ENCODE results near the gene INPP5A.
"Not testable (repeated sequence)": the region's sequence is repeated elsewhere in the genome, so short reads cannot be mapped to it uniquely, and the experiment has no call there.

Gene INPP5A

DNA sequence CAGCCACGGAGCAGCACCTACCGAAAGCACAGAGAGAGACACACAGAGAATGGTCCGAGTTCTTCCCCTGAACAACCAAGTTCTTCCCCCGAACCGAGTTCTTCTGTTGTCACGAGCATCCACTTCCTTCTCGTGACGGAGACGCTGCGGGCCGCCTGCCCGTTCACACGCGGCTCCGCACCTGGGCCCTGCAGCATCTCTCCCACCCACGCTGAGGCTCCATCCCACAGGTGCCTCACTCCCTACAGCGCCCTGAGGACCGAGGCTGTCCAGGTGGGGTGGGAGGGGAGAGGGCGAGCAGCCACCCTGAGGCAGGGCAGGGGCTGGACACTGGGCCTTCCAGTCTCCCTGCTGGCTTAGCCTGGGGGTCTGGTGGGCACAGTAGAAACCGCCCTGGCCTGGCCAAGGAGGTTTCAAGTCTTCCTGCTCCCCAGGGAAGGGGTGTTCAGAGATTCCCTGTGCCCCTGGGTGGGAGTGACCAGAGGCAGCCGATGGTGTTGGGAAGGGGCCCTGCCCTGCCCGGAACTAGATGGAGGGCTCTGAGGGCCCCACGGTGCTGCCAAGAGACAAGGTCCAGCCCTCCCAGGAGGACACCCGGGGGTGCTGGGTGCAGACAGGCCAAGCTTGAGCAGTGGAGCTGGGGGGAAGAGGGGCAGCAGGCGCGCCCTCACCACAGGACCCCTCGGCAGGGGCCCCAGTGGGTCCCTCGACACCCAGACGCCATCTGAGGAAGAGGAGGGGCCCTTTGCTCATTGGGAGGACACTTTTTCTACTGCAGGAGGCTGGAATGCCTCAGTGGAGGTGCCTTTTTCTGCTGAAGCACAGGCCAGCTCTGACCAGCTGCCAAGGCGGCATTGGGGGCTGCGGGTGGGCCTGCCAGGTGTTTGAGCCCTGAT is 253.6 kb downstream of the INPP5A start:
- no peak for DNase-seq (ENCODE audit: low read depth in 1 of 2, low spot score in 1 of 2)
- Histone ChIP-seq H3K4me3 (replicated peaks; ENCODE audit: insufficient read depth, low read length) (no peak overlapping the region), H3K27me3 (ENCODE audit: insufficient read depth, poor library complexity, severe bottlenecking) (peaks cover 48% of the 10 kb centered on the region), H3K27ac (replicated peaks) (no peak overlapping the region)
- TF ChIP-seq, protein P1, sequence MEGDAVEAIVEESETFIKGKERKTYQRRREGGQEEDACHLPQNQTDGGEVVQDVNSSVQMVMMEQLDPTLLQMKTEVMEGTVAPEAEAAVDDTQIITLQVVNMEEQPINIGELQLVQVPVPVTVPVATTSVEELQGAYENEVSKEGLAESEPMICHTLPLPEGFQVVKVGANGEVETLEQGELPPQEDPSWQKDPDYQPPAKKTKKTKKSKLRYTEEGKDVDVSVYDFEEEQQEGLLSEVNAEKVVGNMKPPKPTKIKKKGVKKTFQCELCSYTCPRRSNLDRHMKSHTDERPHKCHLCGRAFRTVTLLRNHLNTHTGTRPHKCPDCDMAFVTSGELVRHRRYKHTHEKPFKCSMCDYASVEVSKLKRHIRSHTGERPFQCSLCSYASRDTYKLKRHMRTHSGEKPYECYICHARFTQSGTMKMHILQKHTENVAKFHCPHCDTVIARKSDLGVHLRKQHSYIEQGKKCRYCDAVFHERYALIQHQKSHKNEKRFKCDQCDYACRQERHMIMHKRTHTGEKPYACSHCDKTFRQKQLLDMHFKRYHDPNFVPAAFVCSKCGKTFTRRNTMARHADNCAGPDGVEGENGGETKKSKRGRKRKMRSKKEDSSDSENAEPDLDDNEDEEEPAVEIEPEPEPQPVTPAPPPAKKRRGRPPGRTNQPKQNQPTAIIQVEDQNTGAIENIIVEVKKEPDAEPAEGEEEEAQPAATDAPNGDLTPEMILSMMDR (IDR thresholded peaks at IDR 0.05; ENCODE audit: insufficient read depth, low read length) = no peak

DNA sequence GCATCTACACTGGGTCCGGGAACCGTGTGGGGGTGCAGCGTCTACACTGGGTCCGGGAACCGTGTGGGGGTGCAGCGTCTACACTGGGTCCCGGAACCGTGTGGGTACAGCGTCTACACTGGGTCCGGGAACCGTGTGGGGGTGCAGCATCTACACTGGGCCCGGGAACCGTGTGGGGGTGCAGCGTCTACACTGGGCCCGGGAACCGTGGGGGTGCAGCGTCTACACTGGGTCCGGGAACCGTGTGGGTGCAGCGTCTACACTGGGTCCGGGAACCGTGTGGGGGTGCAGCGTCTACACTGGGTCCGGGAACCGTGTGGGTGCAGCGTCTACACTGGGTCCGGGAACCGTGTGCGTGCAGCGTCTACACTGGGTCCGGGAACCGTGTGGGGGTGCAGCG is 254.5 kb downstream of the INPP5A start:
- H3K27me3 ChIP-seq (ENCODE audit: insufficient read depth, poor library complexity, severe bottlenecking) = peaks cover 41% of the 10 kb centered on the region
- not testable (repeated sequence) for DNase-seq (ENCODE audit: low read depth in 1 of 2, low spot score in 1 of 2); H3K27ac ChIP-seq (replicated peaks); H3K4me3 ChIP-seq (replicated peaks; ENCODE audit: insufficient read depth, low read length)

DNA sequence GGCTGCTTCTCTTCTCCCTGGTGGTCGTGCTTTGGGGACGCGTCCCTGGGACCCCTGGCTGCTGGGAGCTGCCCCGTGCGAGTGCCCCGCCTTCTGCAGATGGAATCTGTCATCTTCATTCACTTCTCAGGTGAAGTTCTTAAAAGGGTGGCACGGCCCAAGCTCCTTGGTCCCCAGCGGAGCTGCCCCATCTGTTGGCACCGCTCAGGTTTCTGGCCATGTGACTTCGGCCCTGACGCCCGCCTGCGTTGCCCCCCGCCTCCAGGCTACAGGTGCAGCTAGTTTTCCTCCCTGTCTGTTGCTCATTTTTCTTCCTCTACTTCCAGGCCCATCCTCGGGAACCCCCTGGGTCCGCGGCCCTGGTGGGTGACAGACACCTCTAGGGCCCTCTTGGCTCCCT is 255.2 kb downstream of the INPP5A start:
- DNase-seq (ENCODE audit: low read depth in 1 of 2, low spot score in 1 of 2) = no peak
- H3K27me3 ChIP-seq (ENCODE audit: insufficient read depth, poor library complexity, severe bottlenecking) = peaks cover 37% of the 10 kb centered on the region
- H3K4me3 ChIP-seq (replicated peaks; ENCODE audit: insufficient read depth, low read length) = no peak overlapping the region
- no peak for TF ChIP-seq GABPA (IDR thresholded peaks at IDR 0.05; ENCODE audit: low read depth)
- no peak for TF ChIP-seq POLR2AphosphoS5 (IDR thresholded peaks at IDR 0.05; ENCODE audit: low read depth)
- no peak for TF ChIP-seq SPI1 (IDR thresholded peaks at IDR 0.05; ENCODE audit: borderline replicate concordance, low read depth)
- TF ChIP-seq, protein P1 (IDR thresholded peaks at IDR 0.05; ENCODE audit: insufficient read depth, low read length) = no peak
- TF ChIP-seq, protein P2, sequence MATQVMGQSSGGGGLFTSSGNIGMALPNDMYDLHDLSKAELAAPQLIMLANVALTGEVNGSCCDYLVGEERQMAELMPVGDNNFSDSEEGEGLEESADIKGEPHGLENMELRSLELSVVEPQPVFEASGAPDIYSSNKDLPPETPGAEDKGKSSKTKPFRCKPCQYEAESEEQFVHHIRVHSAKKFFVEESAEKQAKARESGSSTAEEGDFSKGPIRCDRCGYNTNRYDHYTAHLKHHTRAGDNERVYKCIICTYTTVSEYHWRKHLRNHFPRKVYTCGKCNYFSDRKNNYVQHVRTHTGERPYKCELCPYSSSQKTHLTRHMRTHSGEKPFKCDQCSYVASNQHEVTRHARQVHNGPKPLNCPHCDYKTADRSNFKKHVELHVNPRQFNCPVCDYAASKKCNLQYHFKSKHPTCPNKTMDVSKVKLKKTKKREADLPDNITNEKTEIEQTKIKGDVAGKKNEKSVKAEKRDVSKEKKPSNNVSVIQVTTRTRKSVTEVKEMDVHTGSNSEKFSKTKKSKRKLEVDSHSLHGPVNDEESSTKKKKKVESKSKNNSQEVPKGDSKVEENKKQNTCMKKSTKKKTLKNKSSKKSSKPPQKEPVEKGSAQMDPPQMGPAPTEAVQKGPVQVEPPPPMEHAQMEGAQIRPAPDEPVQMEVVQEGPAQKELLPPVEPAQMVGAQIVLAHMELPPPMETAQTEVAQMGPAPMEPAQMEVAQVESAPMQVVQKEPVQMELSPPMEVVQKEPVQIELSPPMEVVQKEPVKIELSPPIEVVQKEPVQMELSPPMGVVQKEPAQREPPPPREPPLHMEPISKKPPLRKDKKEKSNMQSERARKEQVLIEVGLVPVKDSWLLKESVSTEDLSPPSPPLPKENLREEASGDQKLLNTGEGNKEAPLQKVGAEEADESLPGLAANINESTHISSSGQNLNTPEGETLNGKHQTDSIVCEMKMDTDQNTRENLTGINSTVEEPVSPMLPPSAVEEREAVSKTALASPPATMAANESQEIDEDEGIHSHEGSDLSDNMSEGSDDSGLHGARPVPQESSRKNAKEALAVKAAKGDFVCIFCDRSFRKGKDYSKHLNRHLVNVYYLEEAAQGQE (IDR thresholded peaks at IDR 0.05; ENCODE audit: insufficient replicate concordance, low read depth) = no peak
- H3K27ac ChIP-seq (replicated peaks) = no peak overlapping the region

DNA sequence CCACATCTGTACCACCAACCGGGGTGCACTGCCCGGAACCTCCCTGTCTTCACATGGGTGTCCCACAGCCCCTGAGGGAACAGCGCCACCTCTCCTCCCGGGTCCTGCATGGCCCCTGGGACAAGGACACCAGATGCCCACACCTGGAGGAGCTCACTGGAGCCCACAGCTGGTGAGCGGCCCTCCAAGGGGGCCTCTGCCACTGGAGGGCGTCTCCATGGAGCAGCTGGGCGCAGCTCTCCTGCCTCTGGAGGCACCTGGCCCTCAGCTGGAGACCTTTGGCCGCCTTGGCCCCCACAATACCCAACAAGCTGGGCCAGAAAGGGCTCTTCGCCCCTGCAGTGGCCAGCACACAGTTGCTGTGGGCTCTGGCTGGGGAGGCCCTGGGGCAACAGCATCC is 255.6 kb downstream of the INPP5A start:
- peaks cover 33% of the 10 kb centered on the region for H3K27me3 ChIP-seq (ENCODE audit: insufficient read depth, poor library complexity, severe bottlenecking)
- H3K4me3 ChIP-seq (replicated peaks; ENCODE audit: insufficient read depth, low read length) = no peak overlapping the region
- no peak overlapping the region for H3K27ac ChIP-seq (replicated peaks)
- no peak for DNase-seq (ENCODE audit: low read depth in 1 of 2, low spot score in 1 of 2)
- TF ChIP-seq, protein P2 (IDR thresholded peaks at IDR 0.05; ENCODE audit: insufficient replicate concordance, low read depth) = no peak
- TF ChIP-seq POLR2AphosphoS5 (IDR thresholded peaks at IDR 0.05; ENCODE audit: low read depth) = no peak
- no peak for TF ChIP-seq SPI1 (IDR thresholded peaks at IDR 0.05; ENCODE audit: borderline replicate concordance, low read depth)
- TF ChIP-seq GABPA (IDR thresholded peaks at IDR 0.05; ENCODE audit: low read depth) = no peak
- TF ChIP-seq, protein P1 (IDR thresholded peaks at IDR 0.05; ENCODE audit: insufficient read depth, low read length) = no peak
